ENCODE results near the gene CRTC2. TPM values are rescaled to one million over a fixed set of nuclear protein-coding genes. Genes with fewer than 3 reads are reported as not detected.
A peak's percentile ranks its signal among the peaks of the same experiment; 100 is the strongest.

CRTC2 gene
- total and polyA plus RNA-seq, 9 of the 15 experiments (the other 6 are each of a cell fraction or from before 2014, with no cell fraction given): 2.7 to 26.4 (median 10.2) TPM

DNA sequence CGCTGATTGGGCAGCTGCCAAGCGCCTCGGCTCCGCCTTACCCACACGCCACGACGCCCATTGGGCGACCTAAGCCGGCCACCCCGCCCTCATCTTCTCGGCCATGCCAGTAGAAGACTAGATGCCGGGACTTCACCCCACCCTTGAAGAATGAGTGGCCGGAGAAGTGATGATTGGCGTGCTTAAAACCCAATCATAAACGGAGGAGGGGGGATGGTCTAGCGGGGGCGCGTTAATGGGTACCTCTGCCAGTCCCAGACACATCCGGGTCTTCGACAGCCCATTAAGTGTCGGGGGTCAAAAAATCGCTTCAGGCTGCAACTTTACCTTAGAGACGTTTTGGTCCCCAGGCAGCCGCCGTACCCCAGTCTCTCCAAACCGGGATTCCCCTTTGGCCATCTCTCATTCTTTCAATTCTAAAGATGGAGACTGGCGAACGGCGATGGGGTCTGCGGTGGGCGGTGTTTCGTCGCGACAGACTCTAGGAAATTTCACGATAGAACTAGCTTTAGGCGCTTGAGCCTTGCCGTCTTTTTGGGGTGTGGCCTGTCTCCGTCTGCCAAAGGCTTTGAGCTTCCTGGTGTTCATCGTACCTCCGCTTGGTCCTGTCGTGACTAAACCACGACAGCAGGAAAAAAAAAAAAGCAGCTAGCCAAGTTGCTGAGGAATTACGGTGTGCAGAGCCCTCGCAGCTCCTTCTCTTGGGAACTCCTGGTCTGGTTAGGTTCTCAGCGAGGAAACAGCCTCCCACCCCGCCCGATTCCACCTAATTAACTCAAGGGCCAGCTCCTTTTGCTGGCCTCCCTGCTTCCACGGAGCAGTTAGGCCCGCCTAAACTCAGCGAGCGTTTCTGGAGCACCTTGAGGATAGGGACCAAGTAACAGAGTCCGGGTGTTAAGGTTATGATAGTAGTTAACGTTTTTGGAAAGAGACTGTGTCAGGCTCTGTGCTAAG lies 35.2 kb downstream of the CRTC2 start, which contains the start of gene GATAD2B (continued):
- no peak for TF ChIP-seq ZNF551 (CRISPR knock-in tag; IDR thresholded peaks at IDR 0.05)
- TF ChIP-seq CEBPB (tag; IDR thresholded peaks at IDR 0.05): no peak
- peak in 1 of 3 experiments; percentile 53; a peak in 1 of 6 replicates for TF ChIP-seq ZBTB11 (CRISPR knock-in tag; IDR thresholded peaks at IDR 0.05)
- TF ChIP-seq ETV5 (CRISPR knock-in tag; IDR thresholded peaks at IDR 0.05; ENCODE audit: low read depth): peak; percentile 65; the same call in 1 of the 2 replicates
- TF ChIP-seq, protein P1, sequence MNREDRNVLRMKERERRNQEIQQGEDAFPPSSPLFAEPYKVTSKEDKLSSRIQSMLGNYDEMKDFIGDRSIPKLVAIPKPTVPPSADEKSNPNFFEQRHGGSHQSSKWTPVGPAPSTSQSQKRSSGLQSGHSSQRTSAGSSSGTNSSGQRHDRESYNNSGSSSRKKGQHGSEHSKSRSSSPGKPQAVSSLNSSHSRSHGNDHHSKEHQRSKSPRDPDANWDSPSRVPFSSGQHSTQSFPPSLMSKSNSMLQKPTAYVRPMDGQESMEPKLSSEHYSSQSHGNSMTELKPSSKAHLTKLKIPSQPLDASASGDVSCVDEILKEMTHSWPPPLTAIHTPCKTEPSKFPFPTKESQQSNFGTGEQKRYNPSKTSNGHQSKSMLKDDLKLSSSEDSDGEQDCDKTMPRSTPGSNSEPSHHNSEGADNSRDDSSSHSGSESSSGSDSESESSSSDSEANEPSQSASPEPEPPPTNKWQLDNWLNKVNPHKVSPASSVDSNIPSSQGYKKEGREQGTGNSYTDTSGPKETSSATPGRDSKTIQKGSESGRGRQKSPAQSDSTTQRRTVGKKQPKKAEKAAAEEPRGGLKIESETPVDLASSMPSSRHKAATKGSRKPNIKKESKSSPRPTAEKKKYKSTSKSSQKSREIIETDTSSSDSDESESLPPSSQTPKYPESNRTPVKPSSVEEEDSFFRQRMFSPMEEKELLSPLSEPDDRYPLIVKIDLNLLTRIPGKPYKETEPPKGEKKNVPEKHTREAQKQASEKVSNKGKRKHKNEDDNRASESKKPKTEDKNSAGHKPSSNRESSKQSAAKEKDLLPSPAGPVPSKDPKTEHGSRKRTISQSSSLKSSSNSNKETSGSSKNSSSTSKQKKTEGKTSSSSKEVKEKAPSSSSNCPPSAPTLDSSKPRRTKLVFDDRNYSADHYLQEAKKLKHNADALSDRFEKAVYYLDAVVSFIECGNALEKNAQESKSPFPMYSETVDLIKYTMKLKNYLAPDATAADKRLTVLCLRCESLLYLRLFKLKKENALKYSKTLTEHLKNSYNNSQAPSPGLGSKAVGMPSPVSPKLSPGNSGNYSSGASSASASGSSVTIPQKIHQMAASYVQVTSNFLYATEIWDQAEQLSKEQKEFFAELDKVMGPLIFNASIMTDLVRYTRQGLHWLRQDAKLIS (CRISPR knock-in tag; IDR thresholded peaks at IDR 0.05): no peak
- no peak for TF ChIP-seq ARHGAP35 (IDR thresholded peaks at IDR 0.05; ENCODE audit: partially characterized antibody)
- no peak for TF ChIP-seq NR0B1 (IDR thresholded peaks at IDR 0.05; ENCODE audit: partially characterized antibody)
- peak; percentile 25 for TF ChIP-seq CREB1 (IDR thresholded peaks at IDR 0.05)
- peak; percentile 45; the same call in 1 of the 2 replicates for TF ChIP-seq CREB1 (CRISPR knock-in tag; IDR thresholded peaks at IDR 0.05)
- peak; percentile 89; the same call in 1 of the 2 replicates for TF ChIP-seq HMBOX1 (IDR thresholded peaks at IDR 0.05)
- TF ChIP-seq NCOA6 (IDR thresholded peaks at IDR 0.05): no peak
- TF ChIP-seq C11orf30 (IDR thresholded peaks at IDR 0.05; ENCODE audit: low read depth): 0 out of 2 replicates have a peak, but pooled peaks have one; percentile 17
- TF ChIP-seq, protein P2, sequence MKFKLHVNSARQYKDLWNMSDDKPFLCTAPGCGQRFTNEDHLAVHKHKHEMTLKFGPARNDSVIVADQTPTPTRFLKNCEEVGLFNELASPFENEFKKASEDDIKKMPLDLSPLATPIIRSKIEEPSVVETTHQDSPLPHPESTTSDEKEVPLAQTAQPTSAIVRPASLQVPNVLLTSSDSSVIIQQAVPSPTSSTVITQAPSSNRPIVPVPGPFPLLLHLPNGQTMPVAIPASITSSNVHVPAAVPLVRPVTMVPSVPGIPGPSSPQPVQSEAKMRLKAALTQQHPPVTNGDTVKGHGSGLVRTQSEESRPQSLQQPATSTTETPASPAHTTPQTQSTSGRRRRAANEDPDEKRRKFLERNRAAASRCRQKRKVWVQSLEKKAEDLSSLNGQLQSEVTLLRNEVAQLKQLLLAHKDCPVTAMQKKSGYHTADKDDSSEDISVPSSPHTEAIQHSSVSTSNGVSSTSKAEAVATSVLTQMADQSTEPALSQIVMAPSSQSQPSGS (CRISPR knock-in tag; IDR thresholded peaks at IDR 0.05): no peak
- no peak for TF ChIP-seq ZNF311 (CRISPR knock-in tag; IDR thresholded peaks at IDR 0.05)
- TF ChIP-seq RHOXF2B (CRISPR knock-in tag; conservative IDR thresholded peaks at IDR 0.05): no peak

Measured in K562 (cell line).